ACC112 (cell line): ENCODE data around the gene NOD1.

Experiments
- H2AFZ ChIP-seq: fragments of 200-600 bp; sonication (generic); one replicate; pipeline ENCODE4 v1.6.0; 2017; ENCODE audit warnings: antibody characterized with exemption, low read length; ENCODE audit not compliant: unreplicated experiment
- H3K27ac ChIP-seq: fragments of 200-600 bp; sonication (generic); 2 replicates; pipeline ENCODE4 v1.5.1; 2014; ENCODE audit warnings: low read depth, mild to moderate bottlenecking, antibody characterized with exemption, low read length, moderate library complexity
- H3K27me3 ChIP-seq: fragments of 200-600 bp; sonication (generic); 2 replicates; pipeline ENCODE4 v1.6.1; 2014; ENCODE audit warnings: mild to moderate bottlenecking, antibody characterized with exemption, low read length, moderate library complexity, mixed read lengths; ENCODE audit not compliant: insufficient read depth
- H3K36me3 ChIP-seq: fragments of 200-600 bp; sonication (generic); 2 replicates; pipeline ENCODE4 v1.6.1; 2016; ENCODE audit warnings: mild to moderate bottlenecking, antibody characterized with exemption, low read length, moderate library complexity, mixed read lengths; ENCODE audit not compliant: insufficient read depth
- H3K4me1 ChIP-seq: fragments of 200-600 bp; sonication (generic); one replicate; pipeline ENCODE4 v1.6.1; 2016; ENCODE audit warnings: low read length, mixed read lengths; ENCODE audit not compliant: insufficient read depth, unreplicated experiment, control insufficient read depth
- H3K4me3 ChIP-seq: fragments of 200-600 bp; sonication (generic); 2 replicates; pipeline ENCODE4 v1.5.1; 2014; ENCODE audit warnings: mild to moderate bottlenecking, low read depth, low read length
- H3K79me2 ChIP-seq: fragments of 200-600 bp; sonication (generic); one replicate; pipeline ENCODE4 v1.6.0; 2016; ENCODE audit warnings: low read length; ENCODE audit not compliant: control insufficient read depth, unreplicated experiment, insufficient read depth

The NOD1 gene

GRCh38 chr7:30450240-30450982 is 28.2 kb downstream of the NOD1 start:
- no peak overlapping the region for H3K4me3 ChIP-seq
- H3K36me3 ChIP-seq, result peaks cover 14% of the 10 kb centered on the region; the same call in 1 of the 2 replicates
- no peak overlapping the region for H2AFZ ChIP-seq
- H3K27ac ChIP-seq, result no peak overlapping the region
- peaks cover 4% of the 10 kb centered on the region for H3K4me1 ChIP-seq
- H3K27me3 ChIP-seq, result no peaks in the 10 kb centered on the region
- no peaks in the 10 kb centered on the region for H3K79me2 ChIP-seq

- no peaks in the 10 kb centered on the region for H3K79me2 ChIP-seq
- H3K27me3 ChIP-seq, result no peaks in the 10 kb centered on the region
- H3K4me3 ChIP-seq, result no peak overlapping the region
- peaks cover 10% of the 10 kb centered on the region; the same call in 1 of the 2 replicates for H3K36me3 ChIP-seq
- peaks cover 4% of the 10 kb centered on the region for H3K4me1 ChIP-seq
- no peak overlapping the region for H2AFZ ChIP-seq
- no peak overlapping the region for H3K27ac ChIP-seq
Observed at GRCh38 chr7:30448461-30449189, 30.0 kb downstream of the NOD1 start.

GRCh38 chr7:30447466-30447865 is 31.1 kb downstream of the NOD1 start:
- H3K27me3 ChIP-seq, result no peaks in the 10 kb centered on the region
- no peak overlapping the region for H3K4me3 ChIP-seq
- no peak overlapping the region for H3K27ac ChIP-seq
- peaks cover 4% of the 10 kb centered on the region for H3K4me1 ChIP-seq
- no peak overlapping the region for H2AFZ ChIP-seq
- no peaks in the 10 kb centered on the region for H3K79me2 ChIP-seq
- peaks cover 10% of the 10 kb centered on the region; the same call in 1 of the 2 replicates for H3K36me3 ChIP-seq

- Histone ChIP-seq H2AFZ (no peak overlapping the region), H3K4me1 (peaks cover 4% of the 10 kb centered on the region), H3K27ac (no peak overlapping the region), H3K36me3 (peaks cover 6% of the 10 kb centered on the region; the same call in 1 of the 2 replicates), H3K27me3 (no peaks in the 10 kb centered on the region), H3K79me2 (no peaks in the 10 kb centered on the region), H3K4me3 (no peak overlapping the region)
Observed at GRCh38 chr7:30446266-30446665, 32.3 kb downstream of the NOD1 start.

GRCh38 chr7:30445770-30446169 is 32.8 kb downstream of the NOD1 start:
- no peaks in the 10 kb centered on the region for H3K79me2 ChIP-seq
- no peaks in the 10 kb centered on the region for H3K27me3 ChIP-seq
- H2AFZ ChIP-seq, result no peak overlapping the region
- peaks cover 6% of the 10 kb centered on the region; the same call in 1 of the 2 replicates for H3K36me3 ChIP-seq
- H3K4me3 ChIP-seq, result no peak overlapping the region
- H3K4me1 ChIP-seq, result peaks cover 4% of the 10 kb centered on the region
- H3K27ac ChIP-seq, result no peak overlapping the region

GRCh38 chr7:30437823-30438574 is 40.6 kb downstream of the NOD1 start:
- Histone ChIP-seq H3K36me3 (peaks cover 25% of the 10 kb centered on the region; the same call in 1 of the 2 replicates), H3K79me2 (no peaks in the 10 kb centered on the region), H2AFZ (no peak overlapping the region), H3K4me3 (no peak overlapping the region), H3K27me3 (no peaks in the 10 kb centered on the region), H3K4me1 (peaks cover 1% of the 10 kb centered on the region), H3K27ac (no peak overlapping the region)

GRCh38 chr7:30436518-30436917 is 42.1 kb downstream of the NOD1 start:
- Histone ChIP-seq H3K79me2 (no peaks in the 10 kb centered on the region), H3K36me3 (peaks cover 28% of the 10 kb centered on the region), H3K4me3 (no peak overlapping the region), H3K27ac (no peak overlapping the region), H3K4me1 (peaks cover 8% of the 10 kb centered on the region), H2AFZ (no peak overlapping the region), H3K27me3 (no peaks in the 10 kb centered on the region)

- H3K79me2 ChIP-seq, result no peaks in the 10 kb centered on the region
- H3K4me3 ChIP-seq, result no peak overlapping the region
- H3K36me3 ChIP-seq, result peaks cover 28% of the 10 kb centered on the region
- no peaks in the 10 kb centered on the region for H3K27me3 ChIP-seq
- H3K27ac ChIP-seq, result no peak overlapping the region
- H2AFZ ChIP-seq, result no peak overlapping the region
- H3K4me1 ChIP-seq, result peaks cover 8% of the 10 kb centered on the region
Observed at GRCh38 chr7:30436046-30436445, 42.5 kb downstream of the NOD1 start.

GRCh38 chr7:30434140-30434799 is 44.3 kb downstream of the NOD1 start:
- Histone ChIP-seq H3K27ac (no peak overlapping the region), H3K36me3 (peaks cover 28% of the 10 kb centered on the region), H2AFZ (no peak overlapping the region), H3K4me1 (peaks cover 8% of the 10 kb centered on the region), H3K79me2 (no peaks in the 10 kb centered on the region), H3K4me3 (no peak overlapping the region), H3K27me3 (no peaks in the 10 kb centered on the region)

- Histone ChIP-seq H3K4me3 (no peak overlapping the region), H3K36me3 (peaks cover 28% of the 10 kb centered on the region), H3K4me1 (peaks cover 8% of the 10 kb centered on the region), H2AFZ (no peak overlapping the region), H3K79me2 (no peaks in the 10 kb centered on the region), H3K27ac (no peak overlapping the region), H3K27me3 (no peaks in the 10 kb centered on the region)
Observed at GRCh38 chr7:30433506-30433905, 45.1 kb downstream of the NOD1 start.
